ENCODE data around the gene DNAJC5. TPM values are rescaled to one million over a fixed set of nuclear protein-coding genes. Genes with fewer than 3 reads are reported as not detected.

The DNAJC5 gene
- polyA plus RNA-seq, 1 donor (not counting 4 experiments of a cell fraction or from before 2014, with no cell fraction given) = 43.7 TPM

DNA sequence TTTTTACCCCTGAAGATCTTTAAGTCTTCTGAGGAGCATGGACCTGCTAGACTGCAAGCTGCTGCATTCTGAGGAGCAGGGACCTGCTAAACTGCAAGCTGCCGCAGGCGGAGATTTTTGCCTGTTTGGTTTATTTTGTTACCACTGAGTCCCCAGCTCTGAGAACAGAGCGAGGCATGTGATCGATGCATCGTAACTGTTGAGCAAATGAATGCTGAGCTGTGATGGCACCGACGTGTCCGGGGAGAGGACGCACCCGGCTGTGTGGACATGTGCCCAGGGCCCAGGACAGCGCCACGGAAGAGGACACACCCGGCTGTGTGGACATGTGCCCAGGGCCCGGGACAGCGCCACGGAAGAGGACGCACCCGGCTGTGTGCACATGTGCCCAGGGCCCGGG is 24.2 kb downstream of the DNAJC5 start:
- Histone ChIP-seq H3K79me2 (ENCODE audit: control insufficient read depth, insufficient read depth, low read length) (peaks cover 88% of the 10 kb centered on the region), H4K20me1 (ENCODE audit: control insufficient read depth, extremely low read depth, insufficient read depth, low read length) (peaks cover 3% of the 10 kb centered on the region), H3K4me2 (ENCODE audit: control insufficient read depth, extremely low read depth, insufficient read depth, low read depth, low read length) (no peak overlapping the region), H3K9me3 (ENCODE audit: control insufficient read depth, low read depth, low read length) (no peaks in the 10 kb centered on the region), H3K27ac (ENCODE audit: control insufficient read depth, insufficient read depth, low read length) (no peak overlapping the region), H2AFZ (ENCODE audit: control insufficient read depth, low read length) (no peak overlapping the region), H3K36me3 (ENCODE audit: control insufficient read depth in 2 of 2, extremely low read depth in 1 of 2, insufficient read depth in 2 of 2, low read length in 2 of 2) (peaks cover 12 to 14% of the 10 kb centered on the region in 2 experiments), H3K4me1 (ENCODE audit: control insufficient read depth, extremely low read depth, insufficient read depth, low read length) (no peaks in the 10 kb centered on the region), H3K27me3 (ENCODE audit: control insufficient read depth, extremely low read depth, insufficient read depth, low read length) (no peaks in the 10 kb centered on the region), H3K9me1 (ENCODE audit: control insufficient read depth, extremely low read depth, insufficient read depth, low read length) (no peaks in the 10 kb centered on the region), H3K4me3 (ENCODE audit: control insufficient read depth in 2 of 3, extremely low read depth in 1 of 3, insufficient read depth in 2 of 3, low read depth in 1 of 3, low read length in 3 of 3) (no peak overlapping the region), H3K9ac (ENCODE audit: control insufficient read depth, extremely low read depth, insufficient read depth, low read length) (no peak overlapping the region)
- DNase-seq (ENCODE audit: low read depth, low spot score) (no peak), FAIRE-seq (no peak)
- TF ChIP-seq EZH2 (IDR thresholded peaks at IDR 0.05; ENCODE audit: low read length) = no peak
- TF ChIP-seq, protein P1, sequence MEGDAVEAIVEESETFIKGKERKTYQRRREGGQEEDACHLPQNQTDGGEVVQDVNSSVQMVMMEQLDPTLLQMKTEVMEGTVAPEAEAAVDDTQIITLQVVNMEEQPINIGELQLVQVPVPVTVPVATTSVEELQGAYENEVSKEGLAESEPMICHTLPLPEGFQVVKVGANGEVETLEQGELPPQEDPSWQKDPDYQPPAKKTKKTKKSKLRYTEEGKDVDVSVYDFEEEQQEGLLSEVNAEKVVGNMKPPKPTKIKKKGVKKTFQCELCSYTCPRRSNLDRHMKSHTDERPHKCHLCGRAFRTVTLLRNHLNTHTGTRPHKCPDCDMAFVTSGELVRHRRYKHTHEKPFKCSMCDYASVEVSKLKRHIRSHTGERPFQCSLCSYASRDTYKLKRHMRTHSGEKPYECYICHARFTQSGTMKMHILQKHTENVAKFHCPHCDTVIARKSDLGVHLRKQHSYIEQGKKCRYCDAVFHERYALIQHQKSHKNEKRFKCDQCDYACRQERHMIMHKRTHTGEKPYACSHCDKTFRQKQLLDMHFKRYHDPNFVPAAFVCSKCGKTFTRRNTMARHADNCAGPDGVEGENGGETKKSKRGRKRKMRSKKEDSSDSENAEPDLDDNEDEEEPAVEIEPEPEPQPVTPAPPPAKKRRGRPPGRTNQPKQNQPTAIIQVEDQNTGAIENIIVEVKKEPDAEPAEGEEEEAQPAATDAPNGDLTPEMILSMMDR (optimal IDR thresholded peaks at IDR 0.05 in 1 of 3, IDR thresholded peaks at IDR 0.05 in 1 of 3, conservative IDR thresholded peaks at IDR 0.05 in 1 of 3; ENCODE audit: extremely low read depth in 1 of 3, insufficient read depth in 2 of 3, low read length in 3 of 3) = no peak
- dilution Hi-C loops (cut with MboI; ENCODE audit: extremely low pct_ligation_motif_present, low sequenced_read_pairs) = no loop called here

DNA sequence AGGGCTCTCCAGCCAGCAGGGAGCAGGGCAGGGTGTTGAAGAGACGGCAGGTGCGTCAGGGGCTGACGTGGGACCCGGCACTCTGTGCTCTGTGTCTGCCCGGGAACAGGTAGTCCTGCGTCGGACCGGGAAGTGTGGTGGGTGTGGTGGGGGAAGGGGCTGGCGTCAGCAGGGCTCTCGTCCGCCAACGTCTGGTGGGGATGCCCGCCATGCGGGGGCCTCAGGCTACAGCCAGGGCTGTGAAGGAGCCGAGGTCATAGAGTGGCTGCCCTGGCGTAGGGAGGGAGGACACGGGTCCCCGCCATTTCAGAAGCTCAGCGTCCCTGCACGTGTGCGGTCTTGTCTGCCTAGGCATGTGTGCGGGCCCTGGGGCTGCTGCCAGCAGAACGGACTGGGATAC is 25.3 kb downstream of the DNAJC5 start:
- Histone ChIP-seq H4K20me1 (ENCODE audit: control insufficient read depth, extremely low read depth, insufficient read depth, low read length) (peaks cover 3% of the 10 kb centered on the region), H3K79me2 (ENCODE audit: control insufficient read depth, insufficient read depth, low read length) (peaks cover 88% of the 10 kb centered on the region), H3K36me3 (ENCODE audit: control insufficient read depth in 2 of 2, extremely low read depth in 1 of 2, insufficient read depth in 2 of 2, low read length in 2 of 2) (peaks cover 10 to 12% of the 10 kb centered on the region in 2 experiments), H3K4me1 (ENCODE audit: control insufficient read depth, extremely low read depth, insufficient read depth, low read length) (no peaks in the 10 kb centered on the region), H2AFZ (ENCODE audit: control insufficient read depth, low read length) (no peak overlapping the region), H3K9ac (ENCODE audit: control insufficient read depth, extremely low read depth, insufficient read depth, low read length) (no peak overlapping the region), H3K27ac (ENCODE audit: control insufficient read depth, insufficient read depth, low read length) (no peak overlapping the region), H3K27me3 (ENCODE audit: control insufficient read depth, extremely low read depth, insufficient read depth, low read length) (no peaks in the 10 kb centered on the region), H3K9me3 (ENCODE audit: control insufficient read depth, low read depth, low read length) (no peaks in the 10 kb centered on the region), H3K4me2 (ENCODE audit: control insufficient read depth, extremely low read depth, insufficient read depth, low read depth, low read length) (no peak overlapping the region), H3K4me3 (ENCODE audit: control insufficient read depth in 2 of 3, extremely low read depth in 1 of 3, insufficient read depth in 2 of 3, low read depth in 1 of 3, low read length in 3 of 3) (no peak overlapping the region), H3K9me1 (ENCODE audit: control insufficient read depth, extremely low read depth, insufficient read depth, low read length) (no peaks in the 10 kb centered on the region)
- dilution Hi-C loops (cut with MboI; ENCODE audit: extremely low pct_ligation_motif_present, low sequenced_read_pairs) = no loop called here
- TF ChIP-seq, protein P1 (optimal IDR thresholded peaks at IDR 0.05 in 1 of 3, IDR thresholded peaks at IDR 0.05 in 1 of 3, conservative IDR thresholded peaks at IDR 0.05 in 1 of 3; ENCODE audit: extremely low read depth in 1 of 3, insufficient read depth in 2 of 3, low read length in 3 of 3) = no peak
- FAIRE-seq = no peak
- DNase-seq (ENCODE audit: low read depth, low spot score) = no peak
